Prostate gland (tissue), 2 donors: ENCODE measurements around the gene TRIP13. TPM values are rescaled to one million over a fixed set of nuclear protein-coding genes. Genes with fewer than 3 reads are reported as not detected.
"Not testable (repeated sequence)": the region's sequence is repeated elsewhere in the genome, so short reads cannot be mapped to it uniquely, and the experiment has no call there.

Experiments
- DNase-seq: peaks from one replicate; pipeline ENCODE4 v3.0.0-alpha.2; 2019; ENCODE audit warnings: low spot score
- H3K27ac ChIP-seq, 2 donors: fragments of 200-600 bp; sonication (generic); 2 replicates each; pipeline ENCODE4 v1.5.1; 2017 to 2019
- H3K27me3 ChIP-seq: fragments of 200-600 bp; sonication (generic); replicated peaks from 2 replicates; pipeline ENCODE4 v1.5.1; 2019; ENCODE audit not compliant: insufficient read depth
- H3K36me3 ChIP-seq, 2 donors: fragments of 200-600 bp; sonication (generic); 1 replicate in 1 of 2; 2 replicates in 1 of 2; pipeline versions ENCODE4 v1.5.1 to v1.8.1; 2017 to 2019
- H3K4me1 ChIP-seq: fragments of 200-600 bp; sonication (generic); replicated peaks from 2 replicates; pipeline ENCODE4 v1.5.1; 2019
- H3K4me3 ChIP-seq, 2 donors: fragments of 200-600 bp; sonication (generic); 2 replicates each; pipeline ENCODE4 v1.5.1; 2017 to 2019
- H3K9me3 ChIP-seq: fragments of 200-600 bp; sonication (generic); 2 replicates; pipeline ENCODE4 v1.5.1; 2017
- CTCF ChIP-seq, 4 experiments: fragments of 200-600 bp in 2 of 4; fragments of 450-650 bp in 2 of 4; sonication (generic) in 2 of 4; IDR thresholded peaks; 1 replicate in 3 of 4; 2 replicates in 1 of 4; pipeline ENCODE4 v1.5.1; 2016 to 2019; ENCODE audit warnings: antibody characterized with exemption in 4 of 4, mild to moderate bottlenecking in 2 of 4, moderate library complexity in 2 of 4
- POLR2A ChIP-seq: fragments of 450-650 bp; IDR thresholded peaks from one replicate; pipeline ENCODE4 v1.6.1; 2016; ENCODE audit warnings: antibody characterized with exemption, mild to moderate bottlenecking
- POLR2AphosphoS5 ChIP-seq: sonication (generic); formaldehyde crosslinking; IDR thresholded peaks from one replicate; pipeline ENCODE4 v1.6.1; 2017; ENCODE audit warnings: antibody characterized with exemption
- WGBS: methylation state at CpG from one replicate; pipeline ENCODE4 v1.1.5; 2018; 5-methylcytosine and 5-hydroxymethylcytosine counted together
- intact Hi-C: fragments of 100-400 bp; cut with DNase I; formaldehyde crosslinking; loops from one replicate; pipeline ENCODE4 v1.14.2; 2022
- total RNA-seq, 2 donors: library from RNA; depleted of rRNA; stranded (reverse); fragments of >200 nt; gene quantifications; one replicate each; pipeline ENCODE4 v1.1.0, GENCODE V29; 2016

TRIP13 gene
- total RNA-seq, 2 donors from 2014 or later, result 1.8 to 11.9 TPM

- intact Hi-C loops, result no loop called here
- H3K27ac ChIP-seq, result no peak overlapping the region
- H3K4me3 ChIP-seq, result no peak overlapping the region
- DNase-seq, result no peak
- no peaks in the 10 kb centered on the region for H3K4me1 ChIP-seq
- H3K27me3 ChIP-seq, result no peaks in the 10 kb centered on the region
- no peak for TF ChIP-seq POLR2AphosphoS5
- TF ChIP-seq CTCF (IDR thresholded peaks at IDR 0.05), result no peak
- TF ChIP-seq POLR2A, result no peak
- H3K9me3 ChIP-seq, result no peaks in the 10 kb centered on the region
- H3K36me3 ChIP-seq, result no peaks in the 10 kb centered on the region
- 92% methylated on average over 14 of the region's 14 CpGs for WGBS
These were observed 24.0 kb downstream of the TRIP13 start for GRCh38 chr5:916441-917293.

- H3K36me3 ChIP-seq, H3K9me3 ChIP-seq, H3K4me1 ChIP-seq, H3K27ac ChIP-seq, H3K4me3 ChIP-seq, DNase-seq, intact Hi-C loops, H3K27me3 ChIP-seq: not testable (repeated sequence)
- WGBS, result 97% methylated on average over 5 of the region's 5 CpGs
These were observed 26.0 kb downstream of the TRIP13 start for GRCh38 chr5:918717-919116.

GRCh38 chr5:919356-920000, 26.8 kb downstream of the TRIP13 start:
- TF ChIP-seq CTCF (IDR thresholded peaks at IDR 0.05), result no peak
- H3K4me3 ChIP-seq, result no peak overlapping the region
- H3K36me3 ChIP-seq, result no peaks in the 10 kb centered on the region
- H3K9me3 ChIP-seq, result no peaks in the 10 kb centered on the region
- WGBS, result 73% methylated on average over 9 of the region's 9 CpGs
- no peak for DNase-seq
- intact Hi-C loops, result no loop called here
- no peaks in the 10 kb centered on the region for H3K4me1 ChIP-seq
- no peaks in the 10 kb centered on the region for H3K27me3 ChIP-seq
- no peak overlapping the region for H3K27ac ChIP-seq

- no peak for DNase-seq
- Histone ChIP-seq H3K9me3 (no peaks in the 10 kb centered on the region), H3K36me3 (no peaks in the 10 kb centered on the region), H3K27ac (no peak overlapping the region), H3K4me3 (no peak overlapping the region), H3K4me1 (no peaks in the 10 kb centered on the region), H3K27me3 (no peaks in the 10 kb centered on the region)
- intact Hi-C loops, result loop anchor here (5.0 to 10.0 kb wide), 3 partner anchors 222 to 722 kb away; no protein-coding TSS in a partner anchor
- 92% methylated on average over 7 of the region's 7 CpGs for WGBS
- TF ChIP-seq POLR2AphosphoS5 (no peak), CTCF (IDR thresholded peaks at IDR 0.05) (no peak), POLR2A (no peak)
These were observed 27.6 kb downstream of the TRIP13 start for GRCh38 chr5:920321-920720.

GRCh38 chr5:921456-922435, 29.1 kb downstream of the TRIP13 start:
- Histone ChIP-seq H3K9me3 (no peaks in the 10 kb centered on the region), H3K4me3 (no peak overlapping the region), H3K27ac (no peak overlapping the region), H3K4me1 (no peaks in the 10 kb centered on the region), H3K36me3 (no peaks in the 10 kb centered on the region), H3K27me3 (no peaks in the 10 kb centered on the region)
- WGBS, result 97% methylated on average over 9 of the region's 9 CpGs
- TF ChIP-seq CTCF (IDR thresholded peaks at IDR 0.05) (no peak), POLR2A (no peak), POLR2AphosphoS5 (no peak)
- no peak for DNase-seq
- intact Hi-C loops, result loop anchor here (5.0 to 10.0 kb wide), 3 partner anchors 221 to 721 kb away; no protein-coding TSS in a partner anchor
